ENCODE results near the gene HLTF. TPM values are rescaled to one million over a fixed set of nuclear protein-coding genes. Genes with fewer than 3 reads are reported as not detected.

The HLTF gene
- total RNA-seq, 1 experiment from 2014 or later, result 21.9 TPM

GRCh38 chr3:149007567-149008257, 78.6 kb downstream of the HLTF start:
- Mint-ChIP-seq H3K4me1 (ENCODE audit: insufficient read depth, unreplicated experiment) (no peaks in the 10 kb centered on the region), H3K27ac (ENCODE audit: low read depth, unreplicated experiment) (no peak overlapping the region), H3K36me3 (ENCODE audit: insufficient read depth, unreplicated experiment) (peaks cover 35% of the 10 kb centered on the region), H3K9me3 (ENCODE audit: unreplicated experiment) (no peaks in the 10 kb centered on the region), H3K27me3 (ENCODE audit: insufficient read depth, unreplicated experiment) (no peaks in the 10 kb centered on the region), H3K4me3 (ENCODE audit: unreplicated experiment) (no peak overlapping the region)
- no TSS peak for BruUV-seq (replicated peaks)
- ChIA-PET CTCF (no interaction called here), POLR2A (no interaction called here)
- intact Hi-C loops (cut with micrococcal nuclease), result no loop called here
- TF ChIP-seq, protein P1, sequence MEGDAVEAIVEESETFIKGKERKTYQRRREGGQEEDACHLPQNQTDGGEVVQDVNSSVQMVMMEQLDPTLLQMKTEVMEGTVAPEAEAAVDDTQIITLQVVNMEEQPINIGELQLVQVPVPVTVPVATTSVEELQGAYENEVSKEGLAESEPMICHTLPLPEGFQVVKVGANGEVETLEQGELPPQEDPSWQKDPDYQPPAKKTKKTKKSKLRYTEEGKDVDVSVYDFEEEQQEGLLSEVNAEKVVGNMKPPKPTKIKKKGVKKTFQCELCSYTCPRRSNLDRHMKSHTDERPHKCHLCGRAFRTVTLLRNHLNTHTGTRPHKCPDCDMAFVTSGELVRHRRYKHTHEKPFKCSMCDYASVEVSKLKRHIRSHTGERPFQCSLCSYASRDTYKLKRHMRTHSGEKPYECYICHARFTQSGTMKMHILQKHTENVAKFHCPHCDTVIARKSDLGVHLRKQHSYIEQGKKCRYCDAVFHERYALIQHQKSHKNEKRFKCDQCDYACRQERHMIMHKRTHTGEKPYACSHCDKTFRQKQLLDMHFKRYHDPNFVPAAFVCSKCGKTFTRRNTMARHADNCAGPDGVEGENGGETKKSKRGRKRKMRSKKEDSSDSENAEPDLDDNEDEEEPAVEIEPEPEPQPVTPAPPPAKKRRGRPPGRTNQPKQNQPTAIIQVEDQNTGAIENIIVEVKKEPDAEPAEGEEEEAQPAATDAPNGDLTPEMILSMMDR (IDR thresholded peaks at IDR 0.05; ENCODE audit: unreplicated experiment), result no peak
- DNase-seq (ENCODE audit: unreplicated experiment), result no peak

- Mint-ChIP-seq H3K27me3 (ENCODE audit: insufficient read depth, unreplicated experiment) (no peaks in the 10 kb centered on the region), H3K4me1 (ENCODE audit: insufficient read depth, unreplicated experiment) (peaks cover under 1% of the 10 kb centered on the region), H3K27ac (ENCODE audit: low read depth, unreplicated experiment) (no peak overlapping the region), H3K4me3 (ENCODE audit: unreplicated experiment) (no peak overlapping the region), H3K36me3 (ENCODE audit: insufficient read depth, unreplicated experiment) (peaks cover 24% of the 10 kb centered on the region), H3K9me3 (ENCODE audit: unreplicated experiment) (no peaks in the 10 kb centered on the region)
- intact Hi-C loops (cut with micrococcal nuclease), result no loop called here
- ChIA-PET CTCF (interaction anchor here (0.7 kb wide), 1 partner anchor 1453 kb away, joined by 3 read pairs; no protein-coding TSS in a partner anchor), POLR2A (no interaction called here)
- BruUV-seq (replicated peaks), result no TSS peak
- DNase-seq (ENCODE audit: unreplicated experiment), result no peak
- TF ChIP-seq, protein P1 (IDR thresholded peaks at IDR 0.05; ENCODE audit: unreplicated experiment), result no peak
Observed at GRCh38 chr3:149005416-149005815, 80.9 kb downstream of the HLTF start.

DNA sequence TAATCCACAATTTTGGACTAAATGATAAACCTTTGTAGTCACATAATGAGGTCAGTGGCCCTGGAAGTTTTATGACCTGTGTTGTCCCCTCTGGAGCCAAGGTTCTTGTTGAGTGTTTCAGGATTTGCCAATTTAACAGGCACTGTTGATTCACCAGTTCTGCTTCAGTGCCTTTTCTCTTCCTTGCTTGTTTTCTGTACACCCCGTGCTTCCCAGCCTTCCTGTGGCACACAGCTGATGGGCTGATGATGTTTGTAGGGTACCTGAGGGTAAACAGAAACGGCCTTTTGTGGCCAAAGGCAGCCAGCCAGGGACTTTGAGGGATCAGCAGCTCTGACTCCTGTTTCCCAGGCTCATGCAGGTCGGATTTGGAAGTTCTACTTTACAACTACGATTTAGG, 81.7 kb downstream of the HLTF start:
- H3K27me3 Mint-ChIP-seq (ENCODE audit: insufficient read depth, unreplicated experiment), result no peaks in the 10 kb centered on the region
- ChIA-PET CTCF (no interaction called here), POLR2A (interaction anchor here (0.5 kb wide), 1 partner anchor 17 kb away, joined by 3 read pairs; no protein-coding TSS in a partner anchor)
- peak; percentile 31 for DNase-seq (ENCODE audit: unreplicated experiment)
- BruUV-seq (replicated peaks), result no TSS peak
- no peaks in the 10 kb centered on the region for H3K9me3 Mint-ChIP-seq (ENCODE audit: unreplicated experiment)
- peaks cover 6% of the 10 kb centered on the region for H3K4me1 Mint-ChIP-seq (ENCODE audit: insufficient read depth, unreplicated experiment)
- TF ChIP-seq, protein P1 (IDR thresholded peaks at IDR 0.05; ENCODE audit: unreplicated experiment), result no peak
- no peak overlapping the region for H3K4me3 Mint-ChIP-seq (ENCODE audit: unreplicated experiment)
- intact Hi-C loops (cut with micrococcal nuclease), result no loop called here
- no peak overlapping the region for H3K27ac Mint-ChIP-seq (ENCODE audit: low read depth, unreplicated experiment)
- H3K36me3 Mint-ChIP-seq (ENCODE audit: insufficient read depth, unreplicated experiment), result peaks cover 16% of the 10 kb centered on the region

- H3K27me3 Mint-ChIP-seq (ENCODE audit: insufficient read depth, unreplicated experiment), result no peaks in the 10 kb centered on the region
- H3K36me3 Mint-ChIP-seq (ENCODE audit: insufficient read depth, unreplicated experiment), result peaks cover 13% of the 10 kb centered on the region
- no TSS peak for BruUV-seq (replicated peaks)
- H3K4me1 Mint-ChIP-seq (ENCODE audit: insufficient read depth, unreplicated experiment), result peaks cover 6% of the 10 kb centered on the region
- CTCF ChIA-PET, result interaction anchor here (1.2 to 2.2 kb wide), 2 partner anchors 10 to 48 kb away, joined by 7 to 11 read pairs; no protein-coding TSS in a partner anchor
- POLR2A ChIA-PET, result no interaction called here
- intact Hi-C loops (cut with micrococcal nuclease), result no loop called here
- H3K27ac Mint-ChIP-seq (ENCODE audit: low read depth, unreplicated experiment), result no peak overlapping the region
- DNase-seq (ENCODE audit: unreplicated experiment), result no peak
- no peaks in the 10 kb centered on the region for H3K9me3 Mint-ChIP-seq (ENCODE audit: unreplicated experiment)
- H3K4me3 Mint-ChIP-seq (ENCODE audit: unreplicated experiment), result no peak overlapping the region
- TF ChIP-seq, protein P1 (IDR thresholded peaks at IDR 0.05; ENCODE audit: unreplicated experiment), result no peak
Observed at GRCh38 chr3:149003653-149004305, 82.6 kb downstream of the HLTF start.
